GM18502 (cell line): ENCODE data around the gene HAND2.
A peak's percentile ranks its signal among the peaks of the same experiment; 100 is the strongest.

ENCODE experiments used
- ATAC-seq: cut with Tn5 transposase; IDR thresholded peaks from one replicate; pipeline ENCODE4 v1.9.1; 2021; ENCODE audit warnings: mild to moderate bottlenecking; ENCODE audit not compliant: unreplicated experiment, poor library complexity

The HAND2 gene

DNA sequence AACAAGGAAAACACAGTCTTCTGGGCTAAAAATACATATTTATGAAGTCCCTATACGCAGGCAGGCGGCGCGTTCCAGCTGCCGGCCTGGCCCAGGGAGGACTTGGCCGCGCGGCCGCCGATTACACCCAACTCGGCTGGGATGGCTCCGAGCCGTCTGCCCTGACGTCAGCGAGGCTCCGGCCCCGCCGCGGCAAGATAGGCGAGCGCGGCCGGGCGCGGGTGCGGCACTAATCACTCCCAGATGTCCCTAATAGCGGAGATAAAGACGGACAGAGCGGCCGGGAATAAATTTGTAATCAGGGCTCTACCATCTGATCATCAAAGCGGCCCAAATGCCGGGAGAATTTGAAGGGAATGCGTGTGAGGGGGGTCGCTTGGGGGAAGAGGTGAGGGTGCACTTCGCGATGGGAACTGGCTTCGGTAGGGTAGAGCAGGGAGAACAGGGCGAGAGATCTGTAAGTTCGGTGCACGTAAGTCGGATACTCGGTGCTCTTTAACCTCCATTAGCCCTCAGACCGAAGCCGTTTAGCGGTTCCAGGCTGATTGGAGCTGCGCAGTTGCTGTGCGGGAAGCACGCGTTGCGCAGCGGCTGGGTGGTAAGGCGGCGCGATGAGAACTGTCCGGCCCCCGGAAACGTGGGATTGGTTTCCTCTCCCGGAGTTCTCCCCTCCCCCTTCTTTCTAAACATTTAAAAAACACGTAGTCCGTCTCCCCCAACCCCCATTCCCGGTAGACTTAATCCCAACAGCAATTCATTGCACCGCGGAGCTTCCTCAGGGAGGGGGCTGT, 7.7 kb downstream of the HAND2 start:
- no peak for ATAC-seq

DNA sequence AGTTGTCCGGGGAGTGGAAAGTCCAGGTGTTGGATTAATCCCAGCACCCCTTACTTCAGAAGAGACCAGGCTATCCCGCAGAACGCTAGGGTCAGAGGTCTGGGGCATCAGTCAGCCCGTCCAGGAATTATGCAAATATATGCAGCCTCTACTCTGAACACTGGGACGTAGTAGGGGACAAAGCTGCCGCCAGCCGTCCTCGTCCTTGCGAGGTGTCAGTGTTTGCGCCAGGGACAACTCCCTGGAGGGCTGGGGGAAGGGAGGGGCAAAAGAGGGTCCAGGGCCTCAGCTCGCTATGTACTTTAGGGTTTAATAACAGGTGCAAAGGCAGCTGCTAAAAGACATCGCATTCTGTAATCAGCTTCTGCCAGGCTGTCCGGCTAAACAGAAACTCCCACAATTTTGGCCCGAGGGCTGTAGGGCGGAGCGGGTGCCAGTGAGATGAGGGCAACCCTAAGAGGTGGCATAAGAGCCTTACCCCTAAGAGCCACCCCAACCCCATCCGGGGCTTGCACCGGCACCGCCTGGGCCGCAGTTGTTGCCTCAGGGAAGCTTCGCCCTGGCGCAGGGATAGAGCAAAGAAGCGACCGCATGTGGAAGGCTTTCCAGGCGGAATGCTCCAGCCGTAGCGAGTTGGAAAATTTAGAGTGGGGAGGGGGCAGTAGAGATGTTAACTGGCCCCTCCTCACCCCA, 8.4 kb downstream of the HAND2 start:
- no peak for ATAC-seq

DNA sequence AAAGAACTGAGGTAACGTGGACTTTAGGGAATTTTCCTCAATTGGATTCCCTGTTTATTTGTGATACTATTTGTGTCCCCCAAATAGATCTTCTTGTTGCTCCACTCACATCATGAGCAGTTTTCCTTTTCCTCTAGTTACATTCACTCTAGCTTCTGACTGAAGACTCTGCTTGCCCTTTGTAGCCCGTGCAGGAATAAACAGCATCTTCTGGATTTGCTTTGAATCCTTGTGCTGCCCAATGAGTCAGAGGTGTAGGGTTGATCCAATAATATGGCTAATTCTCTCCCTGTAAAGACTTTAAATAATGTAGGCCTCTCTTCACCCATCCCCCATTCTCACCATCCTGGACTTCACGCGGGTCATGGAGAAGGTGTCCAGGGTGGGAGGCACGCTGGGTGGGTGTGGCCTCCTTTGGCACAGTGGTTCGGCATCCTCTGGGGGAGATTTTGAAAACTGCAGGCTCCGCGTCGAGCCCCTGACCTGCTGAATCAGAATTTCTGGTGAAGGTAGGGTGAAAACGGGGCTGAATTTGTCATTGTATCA, 9.0 kb downstream of the HAND2 start:
- ATAC-seq: no peak

- no peak for ATAC-seq
Observed at GRCh38 chr4:173519111-173520101, 10.6 kb downstream of the HAND2 start.

DNA sequence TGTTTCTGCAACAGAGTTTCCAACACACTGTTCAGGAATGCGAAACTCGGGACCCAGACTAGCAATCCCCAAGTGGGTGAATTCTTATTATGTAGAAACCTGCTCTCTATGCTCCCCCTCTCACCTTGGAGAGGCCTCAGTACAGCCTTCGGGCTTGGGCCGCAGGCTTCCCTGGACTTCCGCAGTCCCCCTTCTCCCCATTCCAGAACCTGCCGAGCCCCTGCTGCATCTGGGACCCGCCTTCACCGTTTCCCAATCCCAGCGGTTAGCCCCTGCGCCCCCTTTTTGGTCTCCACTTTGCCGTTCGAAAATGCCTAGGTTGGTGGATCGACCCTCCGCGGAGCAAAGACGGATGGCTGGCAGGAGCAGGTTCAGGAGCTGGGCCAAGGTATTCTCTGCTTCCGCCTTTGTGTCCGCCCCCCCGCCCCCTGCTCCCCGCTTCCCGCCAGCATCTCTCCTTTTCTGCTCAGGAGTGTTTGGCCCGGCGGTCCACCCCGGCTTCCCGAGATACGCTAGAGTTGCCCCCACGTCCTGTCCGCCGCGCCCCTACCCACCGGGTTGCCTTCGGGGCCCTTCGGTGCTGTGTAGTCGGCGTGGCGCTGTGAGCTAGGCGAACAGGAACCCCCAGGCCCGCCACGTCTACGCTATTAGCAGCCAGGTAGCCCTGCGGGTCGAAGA, 11.5 kb downstream of the HAND2 start:
- no peak for ATAC-seq

DNA sequence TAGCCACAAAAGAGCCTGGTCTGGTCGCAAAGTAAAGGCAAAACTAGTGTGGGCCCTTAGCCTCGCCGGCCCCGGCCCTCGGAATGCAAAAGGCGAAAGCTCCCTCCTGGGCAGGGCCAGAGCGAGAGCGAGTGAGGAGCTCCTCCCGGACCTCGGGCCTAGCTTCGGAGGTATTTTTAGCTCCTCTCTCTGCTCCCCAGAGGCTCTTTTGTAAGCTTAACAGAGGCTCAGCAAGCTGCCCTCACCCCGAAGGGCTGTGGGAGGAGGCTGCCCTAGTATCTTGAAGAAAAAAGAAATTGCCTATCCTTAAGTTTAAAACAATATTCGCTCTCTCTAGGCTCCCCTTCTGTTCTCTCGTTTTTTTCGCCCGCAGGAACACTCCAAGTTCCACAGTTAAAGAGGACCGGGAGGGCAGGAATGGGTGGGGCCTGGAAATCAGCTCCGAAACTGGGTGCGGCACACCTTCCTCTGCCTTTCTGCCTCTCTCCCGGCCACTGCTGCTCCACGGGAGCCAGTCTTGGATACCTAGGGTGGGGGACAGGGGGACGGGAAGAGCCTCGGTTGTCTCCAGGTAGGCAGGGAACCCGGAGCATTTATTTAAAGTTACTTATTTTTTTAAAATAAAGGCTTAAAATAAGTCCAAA, 12.1 kb downstream of the HAND2 start:
- ATAC-seq: no peak

- no peak for ATAC-seq
Observed at GRCh38 chr4:173516621-173517524, 13.2 kb downstream of the HAND2 start.

GRCh38 chr4:173515458-173515857, 14.6 kb downstream of the HAND2 start:
- no peak for ATAC-seq

DNA sequence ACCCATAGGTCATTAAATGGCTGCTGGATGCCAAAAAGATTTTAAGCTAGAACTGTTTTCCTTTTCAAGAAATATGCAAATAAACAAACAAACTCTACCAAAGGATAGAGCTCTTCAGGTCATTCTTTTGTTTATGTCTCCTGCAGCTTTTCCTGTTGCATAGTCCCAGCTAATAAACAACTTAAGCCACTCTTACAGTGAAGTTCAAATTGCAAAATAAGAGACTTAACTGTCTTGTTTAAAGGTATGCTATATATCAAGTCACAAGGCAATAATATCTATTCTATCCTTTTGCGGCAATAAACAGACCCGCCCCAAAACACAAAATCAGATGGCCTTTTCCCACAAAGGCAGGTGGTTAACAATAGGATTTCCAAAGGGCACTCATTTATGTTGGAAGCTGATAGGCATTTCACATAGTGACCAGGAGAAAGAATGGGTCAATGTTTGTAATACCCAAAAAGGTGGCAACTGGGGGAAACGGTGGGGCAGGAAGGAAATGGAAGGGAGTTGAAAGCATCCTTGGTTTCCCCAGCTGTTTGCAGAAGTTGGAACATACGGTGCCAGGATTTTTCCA, 15.3 kb downstream of the HAND2 start:
- ATAC-seq: no peak

- ATAC-seq: no peak
Observed at GRCh38 chr4:173513651-173514050, 16.4 kb downstream of the HAND2 start.

DNA sequence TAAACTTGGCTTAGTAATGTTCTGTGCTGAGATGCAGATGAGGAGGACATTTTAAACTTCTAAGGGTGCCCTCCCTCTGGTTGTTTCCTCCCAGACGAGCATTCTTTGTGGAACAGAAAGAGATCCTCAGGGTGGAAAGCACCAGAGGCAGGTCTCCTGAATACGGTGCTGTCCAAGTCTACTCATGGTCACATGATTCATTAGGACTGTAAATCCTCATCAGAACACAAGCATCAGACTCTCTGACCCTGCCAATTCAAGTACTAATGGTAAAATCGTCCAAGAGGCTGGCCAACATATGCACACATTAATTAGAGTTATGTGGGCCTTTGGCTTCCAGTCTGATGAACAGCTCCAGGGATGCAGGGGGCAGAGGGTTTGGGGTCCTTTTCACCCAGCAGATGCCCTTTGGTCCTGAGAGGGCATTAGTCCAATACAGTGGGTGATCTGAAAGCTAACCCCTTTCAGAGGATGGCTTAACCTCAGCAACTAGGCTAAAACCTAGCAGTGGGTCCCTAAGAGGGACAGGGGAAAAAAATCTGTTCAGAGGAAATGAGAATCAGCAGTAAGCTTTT, 18.2 kb downstream of the HAND2 start:
- ATAC-seq: no peak

- ATAC-seq: peak; percentile 42
Observed at GRCh38 chr4:173509036-173510001, 20.7 kb downstream of the HAND2 start.

DNA sequence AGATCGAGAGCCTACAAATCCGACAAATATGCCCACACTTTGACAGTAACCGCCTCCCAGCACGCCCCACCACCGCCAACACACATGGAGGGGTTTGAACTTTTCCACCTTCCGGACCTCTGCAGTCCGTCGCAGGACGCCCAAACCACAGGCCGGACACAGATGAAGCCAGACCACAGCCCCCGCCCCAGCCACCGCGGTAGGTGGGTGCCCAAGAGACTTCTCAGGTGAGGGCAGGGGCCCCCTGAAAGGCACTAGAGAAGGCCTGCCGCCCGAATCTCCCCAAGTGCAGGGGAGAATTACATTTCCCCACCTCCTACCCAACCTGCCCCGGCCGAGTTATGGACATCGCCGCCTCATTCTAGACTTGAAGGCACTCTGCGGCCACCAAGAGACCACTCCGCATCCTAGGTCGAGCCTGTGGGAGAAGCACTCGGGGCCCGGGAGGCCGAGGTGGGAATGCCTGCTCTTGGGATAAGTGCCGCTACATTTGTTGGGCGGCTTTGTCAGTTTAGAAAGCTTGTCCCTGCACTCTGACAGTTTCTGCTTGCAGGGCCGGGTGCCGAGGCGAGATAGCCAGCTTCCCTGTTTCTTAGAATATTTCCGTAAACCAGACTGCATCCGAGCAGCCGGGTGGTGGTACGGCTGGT, 21.5 kb downstream of the HAND2 start:
- peak; percentile 0 for ATAC-seq

DNA sequence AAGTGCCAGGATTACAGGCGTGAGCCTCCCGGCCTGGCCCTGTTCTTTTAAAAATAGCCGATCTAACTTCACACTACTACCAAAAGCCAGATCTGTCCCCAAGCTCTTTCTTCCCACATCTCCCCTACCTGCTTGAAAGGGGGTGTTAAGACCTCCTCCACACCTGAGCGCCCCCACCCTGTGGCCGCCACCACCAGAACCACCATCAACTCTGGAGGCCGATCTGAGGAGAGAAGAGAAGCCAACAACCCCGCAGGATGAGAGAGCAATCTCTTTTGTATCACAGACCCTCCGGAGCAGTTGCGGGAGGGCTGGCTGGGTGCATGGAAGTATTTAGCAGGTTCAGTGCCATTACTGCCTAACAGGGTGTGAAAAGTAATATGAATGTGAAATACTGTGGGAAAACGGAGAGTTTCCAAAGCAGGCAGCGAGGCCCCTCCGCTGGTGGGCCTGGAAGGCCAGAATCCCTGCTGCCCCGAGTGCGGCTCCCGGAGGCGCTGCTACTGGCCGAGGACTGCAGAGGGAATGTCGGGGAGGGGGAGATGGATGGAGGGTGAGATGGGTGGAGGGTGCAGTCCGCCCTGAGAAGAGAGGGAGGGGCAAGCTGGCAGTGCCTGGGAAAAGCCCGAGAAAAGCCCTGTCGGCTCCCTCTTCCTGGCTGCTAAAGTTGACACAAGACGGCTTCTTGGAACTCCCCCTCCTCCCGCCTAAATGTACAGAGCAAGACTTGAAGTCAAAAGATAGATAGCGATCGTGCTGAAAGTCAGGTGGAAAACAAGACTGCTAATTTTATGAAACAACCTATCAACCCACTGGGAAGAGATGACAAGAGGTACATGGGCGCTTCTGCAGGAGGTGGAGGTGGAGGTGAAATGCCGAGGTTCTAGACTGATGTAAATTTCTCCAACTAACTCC, 22.3 kb downstream of the HAND2 start:
- ATAC-seq: no peak

GRCh38 chr4:173506597-173507211, 23.3 kb downstream of the HAND2 start:
- ATAC-seq: peak; percentile 9
